Activated CD4-positive, CD25-positive, alpha-beta regulatory T cell treated with anti-CD3 and anti-CD28 coated beads, Interleukin-2, amount 50 U/mL, for 72 hours (primary cell): ENCODE measurements around the gene SHC3.

Source experiments
- DNase-seq: peaks from one replicate; pipeline ENCODE4 v3.0.0; 2021

SHC3 gene

GRCh38 chr9:89020754-89021153 is 157.9 kb downstream of the SHC3 start:
- DNase-seq: no peak

DNA sequence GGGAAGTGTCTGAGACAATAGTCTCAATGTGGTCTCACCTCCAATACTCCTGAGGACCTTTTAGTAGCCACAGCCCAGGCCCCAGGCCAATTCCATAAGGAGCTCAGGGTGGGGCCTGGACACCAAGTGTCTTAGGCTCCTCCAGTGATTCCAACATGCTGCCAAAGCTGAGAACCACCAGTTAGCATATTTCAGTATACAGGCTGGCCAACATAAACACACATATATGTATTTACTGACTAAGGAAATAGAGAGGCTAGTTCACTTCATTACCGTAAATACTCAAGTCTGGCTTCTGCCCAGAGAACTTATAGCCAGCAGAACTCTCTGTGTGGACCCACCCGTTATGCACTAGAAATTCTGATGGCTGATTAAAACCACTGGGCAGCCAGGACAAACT is 163.3 kb downstream of the SHC3 start:
- no peak for DNase-seq

DNA sequence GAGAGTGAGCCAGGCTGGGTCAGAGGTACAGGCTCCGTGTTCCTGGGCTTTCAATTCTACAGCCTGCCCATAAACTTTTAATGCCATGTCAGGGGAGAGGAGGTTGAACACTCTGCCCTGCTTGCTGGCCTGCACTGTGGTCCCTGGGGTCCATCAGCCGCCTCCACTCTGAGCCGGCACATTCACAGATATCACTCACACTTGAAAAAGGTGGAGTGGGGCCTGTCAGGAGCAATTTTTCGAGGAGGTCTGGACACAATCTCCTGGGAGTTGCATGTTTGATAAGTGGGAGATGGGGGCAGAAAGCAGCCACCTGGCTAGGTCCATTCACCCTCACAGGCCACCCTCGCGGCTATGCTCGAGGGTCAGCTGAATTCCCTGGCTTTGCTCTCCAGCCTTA is 164.5 kb downstream of the SHC3 start:
- DNase-seq: no peak

GRCh38 chr9:89013660-89014059 is 165.0 kb downstream of the SHC3 start:
- no peak for DNase-seq

DNA sequence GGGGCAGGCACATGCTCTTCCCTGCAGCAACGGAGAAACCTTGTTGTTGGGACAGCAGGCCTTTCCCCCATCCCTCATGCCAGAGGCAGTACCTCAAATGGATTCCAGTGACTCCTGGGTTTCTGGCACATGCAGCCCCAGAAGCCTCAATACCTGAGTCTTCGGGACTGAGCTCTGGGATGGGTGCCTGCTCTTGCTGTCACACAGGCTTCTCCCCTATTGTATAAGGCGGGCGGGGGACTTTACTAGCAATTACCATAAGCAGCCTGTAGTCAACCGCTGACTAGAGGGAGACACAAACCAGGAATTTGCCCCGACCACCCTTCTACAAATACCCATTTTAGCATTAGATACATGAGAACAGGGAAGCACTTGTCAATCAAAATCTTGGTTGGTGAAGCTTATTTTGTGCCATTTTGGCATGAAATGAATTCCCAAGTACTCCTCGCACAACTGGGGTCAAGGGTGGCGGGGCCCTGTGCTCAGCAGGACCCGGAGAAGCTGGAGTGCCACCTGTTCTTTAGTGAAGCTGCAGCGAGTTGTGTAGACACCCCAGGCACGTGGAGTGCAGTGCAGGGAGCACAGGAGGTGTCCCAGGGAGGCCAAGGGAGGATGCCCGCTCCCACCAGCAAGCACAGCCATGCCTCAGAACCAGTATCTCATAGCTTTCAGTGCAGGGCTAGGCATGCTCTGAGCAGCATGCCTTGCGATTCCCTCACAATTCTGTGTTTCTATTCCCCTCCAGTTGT is 166.2 kb downstream of the SHC3 start:
- no peak for DNase-seq

GRCh38 chr9:89011683-89012082 is 166.9 kb downstream of the SHC3 start:
- no peak for DNase-seq

DNA sequence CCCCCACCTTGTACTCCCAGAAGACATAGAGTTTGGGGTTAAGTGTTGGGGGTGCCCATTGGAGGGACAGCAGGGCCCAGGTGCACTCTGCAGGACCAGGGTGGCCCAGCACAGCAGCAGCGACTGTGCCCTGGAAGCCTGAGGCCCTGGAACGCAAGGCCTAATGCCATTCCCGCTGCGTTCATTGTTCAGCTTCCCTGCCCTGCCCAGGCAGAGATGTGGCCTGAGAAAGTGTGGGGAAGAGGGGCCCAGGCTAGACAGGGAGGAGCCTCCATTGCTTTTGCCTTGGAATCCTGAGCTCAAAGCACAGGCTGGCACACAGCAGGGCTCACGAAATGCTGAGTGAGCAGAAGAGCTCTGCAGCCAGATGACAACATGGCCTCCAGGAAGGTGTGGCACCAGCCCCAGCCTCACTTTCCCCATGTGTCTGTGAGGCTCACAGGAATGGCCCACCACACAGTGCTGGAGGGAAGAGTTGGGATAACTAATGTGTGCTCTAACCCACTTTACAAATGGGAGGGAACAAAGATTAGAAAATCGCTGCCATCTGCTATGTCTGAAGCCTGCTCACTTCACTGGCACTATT is 168.0 kb downstream of the SHC3 start:
- DNase-seq: no peak

DNA sequence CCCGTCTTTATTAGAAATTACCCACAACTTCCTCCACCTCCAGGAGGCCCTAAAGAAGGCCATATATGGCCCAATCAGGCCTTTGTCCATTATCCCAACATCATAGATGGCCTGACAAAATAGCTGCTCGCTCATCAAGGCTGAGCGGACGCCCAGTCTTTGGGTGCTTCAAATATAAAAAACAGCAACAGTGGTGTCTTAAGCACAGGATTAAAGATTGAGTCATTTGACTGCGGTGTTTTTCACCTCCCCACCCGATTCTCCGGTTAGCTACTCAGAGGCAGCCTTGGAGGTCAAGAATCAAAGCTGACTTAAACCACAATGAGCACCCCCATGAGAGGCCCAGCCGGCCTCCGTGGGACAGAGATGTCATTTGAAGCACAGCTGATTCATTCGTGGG is 168.6 kb downstream of the SHC3 start:
- DNase-seq: no peak

- no peak for DNase-seq
Measured at GRCh38 chr9:89009546-89009840, 169.1 kb downstream of the SHC3 start.

GRCh38 chr9:89008744-89009545 is 169.7 kb downstream of the SHC3 start:
- DNase-seq: no peak

DNA sequence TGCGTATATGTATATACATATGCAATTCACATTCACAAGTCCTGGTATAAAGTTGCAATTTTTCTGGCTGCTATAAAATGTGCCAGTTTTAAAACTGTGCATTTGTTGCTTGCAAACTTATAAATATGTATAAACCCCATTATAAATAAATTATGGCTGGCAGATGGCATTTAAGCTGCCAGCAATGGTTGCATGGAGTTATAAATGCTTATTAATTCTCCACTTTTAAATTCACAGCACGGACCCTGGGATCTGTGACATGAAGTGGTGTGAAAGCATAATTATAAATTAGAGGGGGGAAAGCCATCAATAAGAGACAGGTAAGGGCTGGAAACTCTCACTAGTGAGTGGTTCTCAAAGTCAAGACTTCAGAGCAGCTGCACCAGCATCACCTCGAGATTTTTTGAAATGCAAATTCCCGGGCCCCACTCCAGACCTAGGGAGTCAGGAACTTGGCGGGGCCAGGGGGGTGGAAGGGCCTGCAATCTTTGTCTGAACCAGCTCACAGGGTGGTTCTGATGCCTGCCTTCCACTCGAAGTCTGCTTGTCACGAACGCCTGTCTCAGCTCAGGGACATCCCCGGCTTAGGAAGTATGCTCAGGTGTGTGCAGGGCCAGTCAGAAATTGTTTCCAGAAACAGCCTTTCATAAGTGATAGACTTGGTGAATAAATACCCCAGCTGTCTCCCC is 170.4 kb downstream of the SHC3 start:
- DNase-seq: no peak

DNA sequence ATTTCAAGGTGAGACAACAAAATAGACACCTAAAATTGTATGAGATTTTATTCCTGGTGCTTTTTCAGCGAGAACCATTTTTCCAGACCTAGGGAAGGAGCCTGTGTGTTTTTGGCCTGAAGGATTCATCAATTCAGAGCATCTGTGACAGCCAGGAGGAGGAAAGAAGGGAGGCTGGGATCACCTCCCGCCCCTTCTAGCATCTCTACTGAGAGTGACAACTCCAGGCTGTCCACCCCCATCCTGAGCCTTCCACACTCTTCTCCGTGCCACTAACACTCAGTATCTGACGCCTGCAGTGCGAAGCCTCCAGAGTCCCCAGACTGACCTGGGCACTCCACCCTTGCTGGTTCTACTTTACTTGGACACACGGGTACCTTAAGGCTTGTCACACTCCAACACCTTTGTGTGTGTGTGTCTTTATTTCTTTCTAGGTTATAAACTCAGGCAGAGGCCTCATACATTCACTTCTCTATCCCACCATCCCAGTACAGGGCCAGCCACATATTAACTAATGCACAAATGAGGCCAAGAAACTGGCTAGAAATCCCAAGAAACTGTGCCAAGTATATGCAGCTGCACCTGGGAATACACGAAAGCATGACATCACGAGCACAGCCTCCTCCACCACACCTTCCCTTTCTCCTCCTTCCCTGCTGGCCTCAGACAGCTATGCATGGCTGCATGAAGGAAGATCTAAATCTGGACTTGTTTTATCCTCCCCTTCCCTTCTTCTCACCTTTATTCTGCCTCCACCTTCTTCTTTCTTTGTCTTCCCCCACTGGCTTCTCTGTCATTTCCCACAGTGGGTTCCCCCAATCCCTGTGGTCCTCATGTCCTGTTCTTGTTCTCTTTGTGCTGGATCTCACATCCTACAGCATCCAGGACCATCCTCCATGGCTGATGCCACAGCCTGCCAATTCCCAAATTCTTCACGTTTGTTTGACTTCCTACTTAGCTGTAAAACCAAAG is 171.3 kb downstream of the SHC3 start:
- DNase-seq: no peak

- no peak for DNase-seq
Measured at GRCh38 chr9:89006267-89006666, 172.4 kb downstream of the SHC3 start.

DNA sequence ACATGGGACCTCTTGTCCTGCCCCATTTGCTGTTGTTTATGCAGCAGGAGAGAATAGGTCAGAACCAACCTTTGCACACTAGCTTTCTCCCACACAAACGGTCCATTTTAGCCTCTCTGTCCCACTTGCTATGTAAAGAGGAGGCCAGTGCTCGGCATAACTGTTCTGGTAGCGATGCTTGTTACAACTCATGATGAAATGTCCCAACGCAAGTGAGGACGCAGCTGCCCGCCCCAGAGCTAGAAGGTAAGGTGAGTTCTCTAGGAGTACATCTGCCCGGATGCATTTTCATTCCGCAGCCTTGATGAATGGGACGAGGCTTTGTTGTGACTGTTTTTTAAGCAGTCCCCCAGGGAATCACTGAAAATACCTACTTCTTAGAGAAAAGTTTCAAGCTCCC is 173.3 kb downstream of the SHC3 start:
- no peak for DNase-seq

DNA sequence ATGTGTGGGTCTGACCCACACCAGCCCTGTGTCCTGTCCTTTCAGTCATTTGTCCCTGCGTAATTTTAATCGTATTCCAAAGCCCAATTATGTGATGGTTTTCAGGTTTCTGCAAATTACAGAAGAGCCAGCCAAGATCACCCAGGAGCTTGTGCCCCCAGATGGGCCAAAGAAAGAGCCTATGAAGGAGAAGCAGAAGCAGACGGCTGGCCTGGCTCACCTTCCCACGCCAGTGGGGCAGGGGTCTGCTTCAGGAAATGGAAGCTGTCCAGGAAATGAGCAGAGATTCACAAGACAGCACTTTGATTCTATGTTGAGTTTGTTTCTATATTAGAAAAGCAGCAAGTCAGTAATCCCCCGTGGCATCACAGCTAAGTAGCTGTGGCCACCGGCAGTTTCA is 175.6 kb downstream of the SHC3 start:
- no peak for DNase-seq

DNA sequence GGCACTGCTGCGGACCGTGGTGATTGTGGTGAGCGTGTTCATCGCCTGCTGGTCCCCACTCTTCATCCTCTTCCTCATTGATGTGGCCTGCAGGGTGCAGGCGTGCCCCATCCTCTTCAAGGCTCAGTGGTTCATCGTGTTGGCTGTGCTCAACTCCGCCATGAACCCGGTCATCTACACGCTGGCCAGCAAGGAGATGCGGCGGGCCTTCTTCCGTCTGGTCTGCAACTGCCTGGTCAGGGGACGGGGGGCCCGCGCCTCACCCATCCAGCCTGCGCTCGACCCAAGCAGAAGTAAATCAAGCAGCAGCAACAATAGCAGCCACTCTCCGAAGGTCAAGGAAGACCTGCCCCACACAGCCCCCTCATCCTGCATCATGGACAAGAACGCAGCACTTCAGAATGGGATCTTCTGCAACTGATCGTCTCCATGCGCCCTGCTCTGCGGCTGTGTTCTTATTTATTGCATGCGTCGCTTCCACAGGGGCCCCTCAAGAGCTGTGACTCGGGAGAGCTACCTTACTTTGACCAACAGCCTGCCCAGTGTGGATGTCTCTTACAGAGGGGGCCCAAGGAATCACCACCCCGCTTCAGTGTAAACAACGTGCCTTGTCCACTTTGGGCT is 176.6 kb downstream of the SHC3 start:
- DNase-seq: no peak

DNA sequence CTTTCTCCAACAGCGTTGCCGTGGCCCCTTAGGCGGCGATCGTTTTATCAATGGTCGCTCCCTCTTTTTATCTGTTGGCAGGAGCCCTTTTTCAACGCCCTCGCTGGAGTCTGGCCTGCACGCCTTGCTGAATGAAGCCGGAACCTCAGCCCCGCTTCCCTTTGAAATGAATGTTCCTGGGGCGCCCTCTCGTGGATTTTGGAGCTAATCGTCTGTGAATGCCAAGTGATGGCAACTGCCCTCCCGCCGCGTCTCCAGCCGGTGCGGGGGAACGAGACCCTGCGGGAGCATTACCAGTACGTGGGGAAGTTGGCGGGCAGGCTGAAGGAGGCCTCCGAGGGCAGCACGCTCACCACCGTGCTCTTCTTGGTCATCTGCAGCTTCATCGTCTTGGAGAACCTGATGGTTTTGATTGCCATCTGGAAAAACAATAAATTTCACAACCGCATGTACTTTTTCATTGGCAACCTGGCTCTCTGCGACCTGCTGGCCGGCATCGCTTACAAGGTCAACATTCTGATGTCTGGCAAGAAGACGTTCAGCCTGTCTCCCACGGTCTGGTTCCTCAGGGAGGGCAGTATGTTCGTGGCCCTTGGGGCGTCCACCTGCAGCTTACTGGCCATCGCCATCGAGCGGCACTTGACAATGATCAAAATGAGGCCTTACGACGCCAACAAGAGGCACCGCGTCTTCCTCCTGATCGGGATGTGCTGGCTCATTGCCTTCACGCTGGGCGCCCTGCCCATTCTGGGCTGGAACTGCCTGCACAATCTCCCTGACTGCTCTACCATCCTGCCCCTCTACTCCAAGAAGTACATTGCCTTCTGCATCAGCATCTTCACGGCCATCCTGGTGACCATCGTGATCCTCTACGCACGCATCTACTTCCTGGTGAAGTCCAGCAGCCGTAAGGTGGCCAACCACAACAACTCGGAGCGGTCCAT is 177.4 kb downstream of the SHC3 start:
- peak; percentile 70 for DNase-seq

GRCh38 chr9:89000371-89000781 is 178.2 kb downstream of the SHC3 start:
- DNase-seq: no peak

GRCh38 chr9:88998911-88999310 is 179.7 kb downstream of the SHC3 start:
- DNase-seq: no peak

DNA sequence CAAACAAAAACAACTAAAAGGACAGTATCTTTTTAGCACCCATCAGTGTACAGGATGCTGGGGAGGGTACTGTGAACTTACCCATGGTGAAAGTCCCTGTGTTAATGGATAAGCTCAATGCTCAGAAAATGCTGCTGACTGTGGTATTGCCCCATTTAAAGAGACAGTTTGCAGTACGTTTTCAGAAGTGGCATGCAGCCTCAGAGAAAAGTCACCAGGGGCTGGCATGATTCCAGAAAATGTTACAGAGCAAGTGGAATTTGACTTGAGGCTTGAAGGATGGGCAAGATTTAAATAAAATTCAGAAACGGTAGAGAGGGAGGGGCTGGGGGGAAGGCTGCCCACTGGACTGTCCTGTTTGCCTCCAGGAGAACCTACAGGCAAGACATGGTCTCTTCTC is 180.1 kb downstream of the SHC3 start:
- no peak for DNase-seq

- DNase-seq: no peak
Measured at GRCh38 chr9:88997646-88998045, 181.0 kb downstream of the SHC3 start.
